ENCODE results near the gene SUSD3.

The SUSD3 gene

GRCh38 chr9:93077811-93078210 is 19.3 kb downstream of the SUSD3 start:
- Histone ChIP-seq H2AFZ (ENCODE audit: low read length, unreplicated experiment) (no peak overlapping the region), H3K79me2 (ENCODE audit: control insufficient read depth, insufficient read depth, low read length, unreplicated experiment) (no peaks in the 10 kb centered on the region), H3K27ac (ENCODE audit: low read depth, low read length) (no peak overlapping the region), H3K4me3 (ENCODE audit: low read depth, low read length) (no peak overlapping the region), H3K4me1 (ENCODE audit: control insufficient read depth, insufficient read depth, low read length, unreplicated experiment) (peaks cover under 1% of the 10 kb centered on the region), H3K36me3 (ENCODE audit: insufficient read depth, low read length) (no peaks in the 10 kb centered on the region), H3K27me3 (ENCODE audit: insufficient read depth, low read length) (no peaks in the 10 kb centered on the region)

- no peaks in the 10 kb centered on the region for H3K79me2 ChIP-seq (ENCODE audit: control insufficient read depth, insufficient read depth, low read length, unreplicated experiment)
- no peaks in the 10 kb centered on the region for H3K36me3 ChIP-seq (ENCODE audit: insufficient read depth, low read length)
- no peaks in the 10 kb centered on the region for H3K4me1 ChIP-seq (ENCODE audit: control insufficient read depth, insufficient read depth, low read length, unreplicated experiment)
- H3K27ac ChIP-seq (ENCODE audit: low read depth, low read length): no peak overlapping the region
- H3K4me3 ChIP-seq (ENCODE audit: low read depth, low read length): no peak overlapping the region
- H3K27me3 ChIP-seq (ENCODE audit: insufficient read depth, low read length): no peaks in the 10 kb centered on the region
- H2AFZ ChIP-seq (ENCODE audit: low read length, unreplicated experiment): no peak overlapping the region
Observed at GRCh38 chr9:93079371-93079770, 20.9 kb downstream of the SUSD3 start.

- no peak overlapping the region for H2AFZ ChIP-seq (ENCODE audit: low read length, unreplicated experiment)
- no peak overlapping the region for H3K27ac ChIP-seq (ENCODE audit: low read depth, low read length)
- H3K36me3 ChIP-seq (ENCODE audit: insufficient read depth, low read length): no peaks in the 10 kb centered on the region
- H3K4me1 ChIP-seq (ENCODE audit: control insufficient read depth, insufficient read depth, low read length, unreplicated experiment): no peaks in the 10 kb centered on the region
- H3K4me3 ChIP-seq (ENCODE audit: low read depth, low read length): no peak overlapping the region
- H3K27me3 ChIP-seq (ENCODE audit: insufficient read depth, low read length): no peaks in the 10 kb centered on the region
- no peaks in the 10 kb centered on the region for H3K79me2 ChIP-seq (ENCODE audit: control insufficient read depth, insufficient read depth, low read length, unreplicated experiment)
Observed at GRCh38 chr9:93080406-93080805, 21.9 kb downstream of the SUSD3 start.

- no peak overlapping the region for H3K4me3 ChIP-seq (ENCODE audit: low read depth, low read length)
- H3K4me1 ChIP-seq (ENCODE audit: control insufficient read depth, insufficient read depth, low read length, unreplicated experiment): no peaks in the 10 kb centered on the region
- no peaks in the 10 kb centered on the region for H3K79me2 ChIP-seq (ENCODE audit: control insufficient read depth, insufficient read depth, low read length, unreplicated experiment)
- no peak overlapping the region for H2AFZ ChIP-seq (ENCODE audit: low read length, unreplicated experiment)
- no peak overlapping the region for H3K27ac ChIP-seq (ENCODE audit: low read depth, low read length)
- H3K27me3 ChIP-seq (ENCODE audit: insufficient read depth, low read length): no peaks in the 10 kb centered on the region
- H3K36me3 ChIP-seq (ENCODE audit: insufficient read depth, low read length): no peaks in the 10 kb centered on the region
Observed at GRCh38 chr9:93081081-93081529, 22.6 kb downstream of the SUSD3 start.

GRCh38 chr9:93081931-93082330 is 23.4 kb downstream of the SUSD3 start:
- H3K36me3 ChIP-seq (ENCODE audit: insufficient read depth, low read length): no peaks in the 10 kb centered on the region
- H2AFZ ChIP-seq (ENCODE audit: low read length, unreplicated experiment): no peak overlapping the region
- H3K27ac ChIP-seq (ENCODE audit: low read depth, low read length): peak overlapping the region; percentile 36
- H3K27me3 ChIP-seq (ENCODE audit: insufficient read depth, low read length): no peaks in the 10 kb centered on the region
- no peaks in the 10 kb centered on the region for H3K79me2 ChIP-seq (ENCODE audit: control insufficient read depth, insufficient read depth, low read length, unreplicated experiment)
- H3K4me3 ChIP-seq (ENCODE audit: low read depth, low read length): no peak overlapping the region
- H3K4me1 ChIP-seq (ENCODE audit: control insufficient read depth, insufficient read depth, low read length, unreplicated experiment): no peaks in the 10 kb centered on the region

GRCh38 chr9:93082841-93083411 is 24.4 kb downstream of the SUSD3 start:
- Histone ChIP-seq H2AFZ (ENCODE audit: low read length, unreplicated experiment) (no peak overlapping the region), H3K27ac (ENCODE audit: low read depth, low read length) (no peak overlapping the region), H3K4me3 (ENCODE audit: low read depth, low read length) (no peak overlapping the region), H3K79me2 (ENCODE audit: control insufficient read depth, insufficient read depth, low read length, unreplicated experiment) (no peaks in the 10 kb centered on the region), H3K36me3 (ENCODE audit: insufficient read depth, low read length) (no peaks in the 10 kb centered on the region), H3K27me3 (ENCODE audit: insufficient read depth, low read length) (no peaks in the 10 kb centered on the region), H3K4me1 (ENCODE audit: control insufficient read depth, insufficient read depth, low read length, unreplicated experiment) (no peaks in the 10 kb centered on the region)

- H3K27me3 ChIP-seq (ENCODE audit: insufficient read depth, low read length): no peaks in the 10 kb centered on the region
- no peak overlapping the region for H3K27ac ChIP-seq (ENCODE audit: low read depth, low read length)
- H3K36me3 ChIP-seq (ENCODE audit: insufficient read depth, low read length): no peaks in the 10 kb centered on the region
Observed at GRCh38 chr9:93083592-93084470, 25.3 kb downstream of the SUSD3 start.

GRCh38 chr9:93084471-93084881 is 26.0 kb downstream of the SUSD3 start:
- no peaks in the 10 kb centered on the region for H3K4me1 ChIP-seq (ENCODE audit: control insufficient read depth, insufficient read depth, low read length, unreplicated experiment)
- H3K27ac ChIP-seq (ENCODE audit: low read depth, low read length): no peak overlapping the region
- no peaks in the 10 kb centered on the region for H3K79me2 ChIP-seq (ENCODE audit: control insufficient read depth, insufficient read depth, low read length, unreplicated experiment)
- H3K36me3 ChIP-seq (ENCODE audit: insufficient read depth, low read length): no peaks in the 10 kb centered on the region
- H3K27me3 ChIP-seq (ENCODE audit: insufficient read depth, low read length): no peaks in the 10 kb centered on the region
- no peak overlapping the region for H2AFZ ChIP-seq (ENCODE audit: low read length, unreplicated experiment)
- H3K4me3 ChIP-seq (ENCODE audit: low read depth, low read length): no peak overlapping the region

More at GRCh38 chr9:93083592-93084470, 25.3 kb downstream of the SUSD3 start:
- H2AFZ ChIP-seq (ENCODE audit: low read length, unreplicated experiment): no peak overlapping the region
- H3K4me3 ChIP-seq (ENCODE audit: low read depth, low read length): no peak overlapping the region
- H3K4me1 ChIP-seq (ENCODE audit: control insufficient read depth, insufficient read depth, low read length, unreplicated experiment): no peaks in the 10 kb centered on the region
- no peaks in the 10 kb centered on the region for H3K79me2 ChIP-seq (ENCODE audit: control insufficient read depth, insufficient read depth, low read length, unreplicated experiment)

GRCh38 chr9:93085676-93086075 is 27.2 kb downstream of the SUSD3 start:
- no peak overlapping the region for H3K27ac ChIP-seq (ENCODE audit: low read depth, low read length)
- no peaks in the 10 kb centered on the region for H3K4me1 ChIP-seq (ENCODE audit: control insufficient read depth, insufficient read depth, low read length, unreplicated experiment)
- no peak overlapping the region for H3K4me3 ChIP-seq (ENCODE audit: low read depth, low read length)
- no peak overlapping the region for H2AFZ ChIP-seq (ENCODE audit: low read length, unreplicated experiment)
- no peaks in the 10 kb centered on the region for H3K79me2 ChIP-seq (ENCODE audit: control insufficient read depth, insufficient read depth, low read length, unreplicated experiment)
- H3K27me3 ChIP-seq (ENCODE audit: insufficient read depth, low read length): no peaks in the 10 kb centered on the region
- no peaks in the 10 kb centered on the region for H3K36me3 ChIP-seq (ENCODE audit: insufficient read depth, low read length)

- Histone ChIP-seq H3K27ac (ENCODE audit: low read depth, low read length) (no peak overlapping the region), H3K4me3 (ENCODE audit: low read depth, low read length) (no peak overlapping the region), H3K36me3 (ENCODE audit: insufficient read depth, low read length) (no peaks in the 10 kb centered on the region), H3K4me1 (ENCODE audit: control insufficient read depth, insufficient read depth, low read length, unreplicated experiment) (peaks cover 1% of the 10 kb centered on the region), H2AFZ (ENCODE audit: low read length, unreplicated experiment) (no peak overlapping the region), H3K79me2 (ENCODE audit: control insufficient read depth, insufficient read depth, low read length, unreplicated experiment) (no peaks in the 10 kb centered on the region), H3K27me3 (ENCODE audit: insufficient read depth, low read length) (no peaks in the 10 kb centered on the region)
Observed at GRCh38 chr9:93086447-93087224, 28.1 kb downstream of the SUSD3 start.
